HG02943 (cell line): ENCODE measurements around the gene FANCG.

Experiments
- ATAC-seq: cut with Tn5 transposase; IDR thresholded peaks from one replicate; pipeline ENCODE4 v1.9.1; 2021; ENCODE audit warnings: mild to moderate bottlenecking, low read depth, moderate library complexity; ENCODE audit not compliant: unreplicated experiment

The FANCG gene

GRCh38 chr9:35027860-35028259 is 51.9 kb downstream of the FANCG start:
- no peak for ATAC-seq

- no peak for ATAC-seq
These were observed 52.4 kb downstream of the FANCG start for GRCh38 chr9:35027374-35027773.

DNA sequence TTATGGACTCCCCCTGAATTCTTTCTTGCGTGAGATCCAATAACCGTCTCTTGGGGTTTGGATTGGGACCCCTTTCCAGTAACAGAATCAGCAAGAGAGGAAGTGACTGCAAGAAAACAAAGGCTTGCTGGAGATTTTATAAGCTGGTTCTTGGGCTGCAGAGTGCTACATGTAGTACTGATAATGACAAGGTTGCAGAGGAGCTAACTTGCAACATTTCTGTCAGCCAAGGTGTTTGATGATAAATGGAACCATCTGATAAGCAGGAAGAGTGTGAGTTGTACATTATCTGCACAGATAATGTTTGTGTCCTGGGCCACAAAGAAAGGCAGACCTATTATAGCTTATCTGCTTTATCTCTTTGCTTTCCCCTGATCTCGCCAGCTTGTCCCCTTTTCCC is 53.1 kb downstream of the FANCG start:
- ATAC-seq = no peak
